Right lobe of liver (tissue), 6 donors: ENCODE data around the gene PTGFRN. TPM values are rescaled to one million over a fixed set of nuclear protein-coding genes. Genes with fewer than 3 reads are reported as not detected.

ENCODE experiments used
- ATAC-seq, 4 donors: fragments of 200-7000 bp; cut with Tn5 transposase; one replicate each; pipeline ENCODE4 v1.9.1; 2020; ENCODE audit warnings: mild to moderate bottlenecking in 4 of 4, moderate library complexity in 4 of 4
- DNase-seq, 3 donors: peaks; one replicate each; pipeline ENCODE4 v3.0.0-alpha.2; 2020
- H3K27ac ChIP-seq, 3 donors: fragments of 200-600 bp; one replicate each; pipeline ENCODE4 v1.8.0; 2022
- H3K27me3 ChIP-seq, 2 donors: fragments of 200-600 bp; one replicate each; pipeline ENCODE4 v1.8.0; 2022
- H3K36me3 ChIP-seq, 4 donors: fragments of 200-600 bp; sonication (generic) in 1 of 4; one replicate each; pipeline versions ENCODE4 v1.5.1 to v1.8.0; 2017 to 2022; ENCODE audit warnings: control low read depth in 1 of 4
- H3K4me1 ChIP-seq, 4 donors: fragments of 200-600 bp; sonication (generic) in 1 of 4; one replicate each; pipeline versions ENCODE4 v1.5.1 to v1.8.0; 2017 to 2022; ENCODE audit warnings: control low read depth in 1 of 4
- H3K4me3 ChIP-seq, 3 donors: fragments of 200-600 bp; one replicate each; pipeline ENCODE4 v1.8.0; 2022
- H3K9me3 ChIP-seq, 4 donors: fragments of 200-600 bp; sonication (generic) in 1 of 4; one replicate each; pipeline versions ENCODE4 v1.5.1 to v1.8.0; 2017 to 2022; ENCODE audit warnings: control low read depth in 1 of 4
- CTCF ChIP-seq, 4 donors: fragments of 200-600 bp in 3 of 4; fragments of 450-650 bp in 1 of 4; IDR thresholded peaks; one replicate each; pipeline versions ENCODE4 v1.5.1 to v1.8.0; 2016 to 2022; ENCODE audit warnings: antibody characterized with exemption in 4 of 4, mild to moderate bottlenecking in 2 of 4
- POLR2A ChIP-seq: fragments of 450-650 bp; IDR thresholded peaks from one replicate; pipeline ENCODE4 v1.6.1; 2017; ENCODE audit warnings: antibody characterized with exemption, mild to moderate bottlenecking
- WGBS: methylation state at CpG from one replicate; pipeline ENCODE4 v1.1.6; 2018; ENCODE audit warnings: low coverage, low lambda C conversion rate; ENCODE audit not compliant: insufficient coverage; ENCODE audit errors: missing lambda C conversion rate; 5-methylcytosine and 5-hydroxymethylcytosine counted together
- intact Hi-C, 2 donors: fragments of 100-400 bp; cut with DNase I; formaldehyde crosslinking; loops; one replicate each; pipeline versions ENCODE4 v1.11.2 to v1.14.1; 2022
- total RNA-seq, 6 experiments: library from RNA; depleted of rRNA in 2 of 6; stranded (reverse); fragments of >200 nt in 2 of 6; fragmentation: NEBNext Ultra II Directional in 3 of 6; extraction: Animal tissue kit (Norgen Biotek cat#: 25700) in 3 of 6; gene quantifications; one replicate each; pipeline versions ENCODE4 v1.1.0 to v1.2.4, GENCODE V29; 2016 to 2023
- donor health status: DM: no; HTN: yes; CAD: no.
- donor health status: DM: no; HTN: no; CAD: no.
- donor health status: DM: no; HTN: no; CAD: no.
- donor health status: DM: no; HTN: yes; CAD: no.
- donor health status: DM: no; HTN: yes; CAD: no.

Gene PTGFRN
- total RNA-seq, 6 experiments from 2014 or later = 12.6 to 28.1 (median 17.5) TPM

- Histone ChIP-seq H3K27ac (no peak overlapping the region), H3K9me3 (no peaks in the 10 kb centered on the region), H3K36me3 (no peaks in the 10 kb centered on the region), H3K4me3 (no peak overlapping the region), H3K4me1 (no peaks in the 10 kb centered on the region), H3K27me3 (no peaks in the 10 kb centered on the region)
- ATAC-seq = no peak
- WGBS = 58% methylated on average over 3 of the region's 3 CpGs
- TF ChIP-seq POLR2A (no peak), CTCF (IDR thresholded peaks at IDR 0.05) (no peak)
- intact Hi-C loops = no loop called here
- DNase-seq = no peak
Observed at GRCh38 chr1:117022114-117022513, 112.4 kb downstream of the PTGFRN start.

GRCh38 chr1:117025568-117025967, 115.9 kb downstream of the PTGFRN start:
- Histone ChIP-seq H3K27me3 (no peaks in the 10 kb centered on the region), H3K4me3 (no peak overlapping the region), H3K9me3 (no peaks in the 10 kb centered on the region), H3K36me3 (no peaks in the 10 kb centered on the region), H3K27ac (no peak overlapping the region), H3K4me1 (no peaks in the 10 kb centered on the region)
- TF ChIP-seq CTCF (IDR thresholded peaks at IDR 0.05) = no peak
- no peak for TF ChIP-seq POLR2A
- intact Hi-C loops = no loop called here
- WGBS = 100% methylated on average over 2 of the region's 7 CpGs
- ATAC-seq = no peak
- DNase-seq = no peak

- Histone ChIP-seq H3K36me3 (no peaks in the 10 kb centered on the region), H3K9me3 (no peaks in the 10 kb centered on the region), H3K27me3 (no peaks in the 10 kb centered on the region), H3K4me3 (no peak overlapping the region), H3K4me1 (no peaks in the 10 kb centered on the region), H3K27ac (no peak overlapping the region)
- 45% methylated on average over 6 of the region's 6 CpGs for WGBS
- intact Hi-C loops = no loop called here
- DNase-seq = no peak
- peak in 1 of 4 donors; percentile 19 for ATAC-seq
- no peak for TF ChIP-seq CTCF (IDR thresholded peaks at IDR 0.05)
- TF ChIP-seq POLR2A = no peak
Observed at GRCh38 chr1:117026361-117026760, 116.6 kb downstream of the PTGFRN start.

- no peak for TF ChIP-seq CTCF (IDR thresholded peaks at IDR 0.05)
- no peak for TF ChIP-seq POLR2A
- DNase-seq = no peak
- Histone ChIP-seq H3K4me1 (no peaks in the 10 kb centered on the region), H3K36me3 (no peaks in the 10 kb centered on the region), H3K9me3 (no peaks in the 10 kb centered on the region), H3K27ac (no peak overlapping the region), H3K4me3 (no peak overlapping the region), H3K27me3 (no peaks in the 10 kb centered on the region)
- 73% methylated on average over 1 of the region's 1 CpG for WGBS
- ATAC-seq = no peak
- intact Hi-C loops = no loop called here
Observed at GRCh38 chr1:117029685-117030084, 120.0 kb downstream of the PTGFRN start.

- Histone ChIP-seq H3K27ac (no peak overlapping the region), H3K4me3 (no peak overlapping the region), H3K9me3 (no peaks in the 10 kb centered on the region), H3K4me1 (no peaks in the 10 kb centered on the region), H3K36me3 (no peaks in the 10 kb centered on the region), H3K27me3 (no peaks in the 10 kb centered on the region)
- no CpG with 5 or more reads among the region's 1 CpG for WGBS
- DNase-seq (no peak), ATAC-seq (no peak)
- intact Hi-C loops = no loop called here
- no peak for TF ChIP-seq CTCF (IDR thresholded peaks at IDR 0.05)
- TF ChIP-seq POLR2A = no peak
Observed at GRCh38 chr1:117030271-117030877, 120.7 kb downstream of the PTGFRN start.
